AG10803 (cell line): ENCODE results near the gene FRMD1.
A peak's percentile ranks its signal among the peaks of the same experiment; 100 is the strongest.

Experiments
- DNase-seq: peaks from one replicate; pipeline ENCODE4 v3.0.0; 2010; ENCODE audit warnings: low read depth
- H3K4me3 ChIP-seq: 2 replicates; pipeline ENCODE4 v1.5.1; 2011; ENCODE audit warnings: mild to moderate bottlenecking, low read length, control low read depth
- CTCF ChIP-seq: conservative IDR thresholded peaks from 2 replicates; pipeline ENCODE4 v1.5.1; 2011; ENCODE audit warnings: mild to moderate bottlenecking, low read length, control low read depth, inconsistent platforms

The FRMD1 gene

GRCh38 chr6:168039301-168039700 is 39.7 kb downstream of the FRMD1 start:
- H3K4me3 ChIP-seq, result no peak overlapping the region
- TF ChIP-seq CTCF, result no peak
- DNase-seq, result no peak

- H3K4me3 ChIP-seq, result no peak overlapping the region
- no peak for DNase-seq
- TF ChIP-seq CTCF, result no peak
These were observed 40.4 kb downstream of the FRMD1 start for GRCh38 chr6:168038576-168039140.

GRCh38 chr6:168037856-168038255 is 41.2 kb downstream of the FRMD1 start:
- no peak for TF ChIP-seq CTCF
- no peak overlapping the region for H3K4me3 ChIP-seq
- DNase-seq, result no peak

GRCh38 chr6:168037242-168037641 is 41.8 kb downstream of the FRMD1 start:
- DNase-seq, result no peak
- no peak for TF ChIP-seq CTCF

GRCh38 chr6:168035661-168036545 is 43.1 kb downstream of the FRMD1 start:
- TF ChIP-seq CTCF, result no peak
- H3K4me3 ChIP-seq, result peak overlapping the region; percentile 68
- DNase-seq, result peak; percentile 8

More at GRCh38 chr6:168037242-168037641, 41.8 kb downstream of the FRMD1 start:
- no peak overlapping the region for H3K4me3 ChIP-seq

GRCh38 chr6:168035098-168035660 is 43.8 kb downstream of the FRMD1 start:
- TF ChIP-seq CTCF, result no peak
- peak overlapping the region; percentile 68 for H3K4me3 ChIP-seq
- DNase-seq, result peak; percentile 77

GRCh38 chr6:168034537-168034936 is 44.5 kb downstream of the FRMD1 start:
- no peak for TF ChIP-seq CTCF
- H3K4me3 ChIP-seq, result no peak overlapping the region
- DNase-seq, result no peak
